ENCODE data around the gene PLA2G12B. TPM values are rescaled to one million over a fixed set of nuclear protein-coding genes. Genes with fewer than 3 reads are reported as not detected.
"Not testable (repeated sequence)": the region's sequence is repeated elsewhere in the genome, so short reads cannot be mapped to it uniquely, and the experiment has no call there.

Gene PLA2G12B
- not detected in 2 replicates for total RNA-seq (2022)
- percentile 16 among the genes with signal in this experiment for Bru-seq, nascent RNA
- BruChase-seq, experiment 1, labeled RNA remaining after a 6-hour chase: percentile 16 among the genes with signal in this experiment
- BruChase-seq, experiment 2, labeled RNA remaining after a 2-hour chase: percentile 13 among the genes with signal in this experiment
- long read RNA-seq, partial matches to known transcripts: 0 of 1 reads
- long read RNA-seq, other reads (novel, unspliced or antisense): 1 of 1 reads

- Mint-ChIP-seq H3K27ac (ENCODE audit: unreplicated experiment) (no peak within 1 kb of the TSS), H3K9me3 (ENCODE audit: low read depth, unreplicated experiment) (no peaks in the 10 kb centered on the region), H3K4me3 (ENCODE audit: low read depth, unreplicated experiment) (no peak within 1 kb of the TSS), H3K27me3 (ENCODE audit: unreplicated experiment) (no peaks in the 10 kb centered on the region), H3K4me1 (ENCODE audit: low read depth, unreplicated experiment) (no peaks in the 10 kb centered on the region), H3K36me3 (ENCODE audit: insufficient read depth, unreplicated experiment) (no peaks in the 10 kb centered on the region)
- DNase-seq: no peak
- intact Hi-C loops (cut with micrococcal nuclease; ENCODE audit: unreplicated experiment): no loop called here
- TF ChIP-seq CTCF (IDR thresholded peaks at IDR 0.05; ENCODE audit: unreplicated experiment): no peak
- CTCF ChIA-PET: no interaction called here
- BruUV-seq (replicated peaks): no TSS peak
Observed at GRCh38 chr10:72954596-72955554, at the start of gene PLA2G12B. TSS of gene PLA2G12B (minus strand) at chr10:72954806. CDS start at chr10:72954685, 121 bp downstream.

GRCh38 chr10:73003822-73004221 lies 49.2 kb upstream of the PLA2G12B start:
- no peak for DNase-seq
- BruUV-seq (replicated peaks): no TSS peak
- Mint-ChIP-seq H3K9me3 (ENCODE audit: low read depth, unreplicated experiment) (no peaks in the 10 kb centered on the region), H3K27ac (ENCODE audit: unreplicated experiment) (no peak overlapping the region), H3K36me3 (ENCODE audit: insufficient read depth, unreplicated experiment) (peaks cover 3% of the 10 kb centered on the region), H3K4me3 (ENCODE audit: low read depth, unreplicated experiment) (no peak overlapping the region), H3K4me1 (ENCODE audit: low read depth, unreplicated experiment) (no peaks in the 10 kb centered on the region), H3K27me3 (ENCODE audit: unreplicated experiment) (no peaks in the 10 kb centered on the region)
- intact Hi-C loops (cut with micrococcal nuclease; ENCODE audit: unreplicated experiment): no loop called here
- TF ChIP-seq CTCF (IDR thresholded peaks at IDR 0.05; ENCODE audit: unreplicated experiment): no peak
- CTCF ChIA-PET: no interaction called here

GRCh38 chr10:73000973-73001372 lies 46.4 kb upstream of the PLA2G12B start:
- Mint-ChIP-seq H3K27ac (ENCODE audit: unreplicated experiment) (no peak overlapping the region), H3K9me3 (ENCODE audit: low read depth, unreplicated experiment) (no peaks in the 10 kb centered on the region), H3K4me3 (ENCODE audit: low read depth, unreplicated experiment) (no peak overlapping the region), H3K4me1 (ENCODE audit: low read depth, unreplicated experiment) (no peaks in the 10 kb centered on the region), H3K27me3 (ENCODE audit: unreplicated experiment) (no peaks in the 10 kb centered on the region), H3K36me3 (ENCODE audit: insufficient read depth, unreplicated experiment) (peaks cover 9% of the 10 kb centered on the region)
- no TSS peak for BruUV-seq (replicated peaks)
- no peak for TF ChIP-seq CTCF (IDR thresholded peaks at IDR 0.05; ENCODE audit: unreplicated experiment)
- CTCF ChIA-PET: interaction anchor here (0.7 kb wide), 1 partner anchor 17 kb away, joined by 6 read pairs; no protein-coding TSS in a partner anchor
- intact Hi-C loops (cut with micrococcal nuclease; ENCODE audit: unreplicated experiment): no loop called here
- no peak for DNase-seq

GRCh38 chr10:72997099-72997498 lies 42.5 kb upstream of the PLA2G12B start:
- intact Hi-C loops (cut with micrococcal nuclease; ENCODE audit: unreplicated experiment): no loop called here
- peaks cover 9% of the 10 kb centered on the region for H3K36me3 Mint-ChIP-seq (ENCODE audit: insufficient read depth, unreplicated experiment)
- no peak overlapping the region for H3K4me3 Mint-ChIP-seq (ENCODE audit: low read depth, unreplicated experiment)
- no peaks in the 10 kb centered on the region for H3K27me3 Mint-ChIP-seq (ENCODE audit: unreplicated experiment)
- no TSS peak for BruUV-seq (replicated peaks)
- no peaks in the 10 kb centered on the region for H3K4me1 Mint-ChIP-seq (ENCODE audit: low read depth, unreplicated experiment)
- no peak for TF ChIP-seq CTCF (IDR thresholded peaks at IDR 0.05; ENCODE audit: unreplicated experiment)
- DNase-seq: no peak
- H3K27ac Mint-ChIP-seq (ENCODE audit: unreplicated experiment): no peak overlapping the region
- CTCF ChIA-PET: interaction anchor here (0.5 kb wide), 1 partner anchor 8 kb away, joined by 3 read pairs; no protein-coding TSS in a partner anchor
- H3K9me3 Mint-ChIP-seq (ENCODE audit: low read depth, unreplicated experiment): no peaks in the 10 kb centered on the region

GRCh38 chr10:72995459-72995858 lies 40.9 kb upstream of the PLA2G12B start:
- DNase-seq; H3K27me3 Mint-ChIP-seq (ENCODE audit: unreplicated experiment); H3K36me3 Mint-ChIP-seq (ENCODE audit: insufficient read depth, unreplicated experiment); H3K4me1 Mint-ChIP-seq (ENCODE audit: low read depth, unreplicated experiment); H3K4me3 Mint-ChIP-seq (ENCODE audit: low read depth, unreplicated experiment); BruUV-seq (replicated peaks); H3K27ac Mint-ChIP-seq (ENCODE audit: unreplicated experiment); H3K9me3 Mint-ChIP-seq (ENCODE audit: low read depth, unreplicated experiment); intact Hi-C loops (cut with micrococcal nuclease; ENCODE audit: unreplicated experiment); CTCF ChIA-PET: not testable (repeated sequence)

GRCh38 chr10:72989771-72990170 lies 35.2 kb upstream of the PLA2G12B start:
- H3K27ac Mint-ChIP-seq (ENCODE audit: unreplicated experiment); H3K4me3 Mint-ChIP-seq (ENCODE audit: low read depth, unreplicated experiment); H3K36me3 Mint-ChIP-seq (ENCODE audit: insufficient read depth, unreplicated experiment); H3K9me3 Mint-ChIP-seq (ENCODE audit: low read depth, unreplicated experiment); DNase-seq; H3K27me3 Mint-ChIP-seq (ENCODE audit: unreplicated experiment); H3K4me1 Mint-ChIP-seq (ENCODE audit: low read depth, unreplicated experiment); intact Hi-C loops (cut with micrococcal nuclease; ENCODE audit: unreplicated experiment); BruUV-seq (replicated peaks): not testable (repeated sequence)
- CTCF ChIA-PET: interaction anchor here (1.4 kb wide), 1 partner anchor 875 kb away, joined by 3 read pairs; no protein-coding TSS in a partner anchor
